GM10847 (cell line): ENCODE data around the gene DGKI.

ENCODE experiments used
- POLR2A ChIP-seq: IDR thresholded peaks from 2 replicates; pipeline ENCODE4 v1.6.1; 2011; ENCODE audit not compliant: insufficient read length; ENCODE audit errors: extremely low read depth

The DGKI gene

DNA sequence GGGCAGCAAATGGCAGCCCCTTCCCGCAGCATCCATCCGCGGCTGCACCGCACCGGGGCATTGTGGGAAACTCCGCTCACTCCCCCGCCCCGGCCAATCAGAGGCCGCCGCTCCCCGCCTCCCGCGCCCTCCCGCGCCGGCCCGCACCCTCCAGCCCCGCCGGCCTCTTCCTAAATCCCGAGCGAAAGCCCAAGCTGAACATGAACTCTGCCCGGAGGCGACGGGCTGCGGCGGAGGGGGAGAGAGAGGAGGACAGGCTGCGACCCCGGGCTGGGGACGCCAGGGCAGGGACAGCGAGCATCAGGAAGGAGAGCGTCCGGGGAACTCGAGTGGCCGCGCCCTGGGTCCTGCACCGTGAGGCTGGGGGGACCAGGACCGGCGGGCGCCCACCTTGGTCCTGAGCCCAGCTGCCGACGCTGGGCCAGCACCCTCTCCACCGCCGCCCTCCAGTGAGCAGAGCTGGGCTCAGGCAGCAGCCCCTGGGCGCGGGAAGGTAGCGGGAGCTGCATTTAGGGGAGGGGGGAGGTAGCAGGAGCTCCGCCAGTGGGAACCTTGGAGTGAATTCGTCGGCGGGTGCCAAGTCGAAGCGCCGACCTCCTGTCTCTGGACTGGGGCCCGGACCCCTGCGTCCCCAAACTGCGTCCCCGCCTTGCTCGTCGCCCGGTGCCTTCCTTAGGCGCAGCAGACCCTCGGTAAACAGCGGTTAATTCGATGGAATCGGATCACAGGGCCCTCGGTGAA lies at the start of gene DGKI:
Gene DGKI, minus strand, starts transcription at position 148 of the 741 bp plus-strand sequence.
- TF ChIP-seq POLR2A, result no peak

DNA sequence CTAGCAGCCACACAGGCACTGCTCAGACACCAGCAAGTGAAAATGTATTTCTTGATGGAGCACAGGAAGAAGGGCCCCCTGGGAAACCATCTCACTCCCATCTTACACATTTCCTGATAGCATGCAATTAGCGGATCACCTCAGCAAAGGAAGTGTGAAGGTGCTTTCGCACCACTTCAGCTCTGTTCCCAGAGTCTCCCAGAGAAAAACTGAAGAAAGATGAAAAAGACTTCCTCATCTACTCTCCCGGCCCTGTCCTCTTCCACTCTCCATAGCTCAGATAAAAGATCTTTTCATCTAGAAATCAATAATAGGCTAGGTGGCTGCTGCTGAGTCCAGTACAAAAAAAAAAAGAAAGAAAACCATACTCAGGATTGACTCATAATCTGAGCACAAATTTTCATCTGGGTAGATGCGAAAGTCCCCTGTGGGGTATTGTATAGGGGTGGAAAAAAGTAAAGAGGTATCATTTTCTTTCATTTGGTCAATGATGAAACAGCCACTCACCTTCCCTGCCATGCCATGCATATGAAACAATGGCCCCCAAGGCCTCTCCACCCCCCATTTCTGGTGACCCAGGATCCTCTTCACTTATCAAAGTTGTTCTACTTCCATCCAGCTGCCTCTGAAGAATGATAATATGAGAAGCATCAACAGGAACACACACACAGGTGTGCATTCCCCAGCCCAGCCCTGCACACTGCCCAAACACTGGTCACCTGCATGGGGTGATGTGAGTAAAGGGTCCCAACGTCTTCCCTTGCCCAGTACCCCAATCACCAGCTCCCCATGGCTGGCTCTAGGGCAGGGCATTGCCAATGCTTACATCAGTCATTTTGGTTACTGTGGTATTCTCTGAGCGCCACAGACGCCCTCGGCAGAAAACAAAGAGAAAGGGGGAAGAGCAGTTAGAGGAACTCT lies 48.8 kb upstream of the DGKI start:
- no peak for TF ChIP-seq POLR2A

DNA sequence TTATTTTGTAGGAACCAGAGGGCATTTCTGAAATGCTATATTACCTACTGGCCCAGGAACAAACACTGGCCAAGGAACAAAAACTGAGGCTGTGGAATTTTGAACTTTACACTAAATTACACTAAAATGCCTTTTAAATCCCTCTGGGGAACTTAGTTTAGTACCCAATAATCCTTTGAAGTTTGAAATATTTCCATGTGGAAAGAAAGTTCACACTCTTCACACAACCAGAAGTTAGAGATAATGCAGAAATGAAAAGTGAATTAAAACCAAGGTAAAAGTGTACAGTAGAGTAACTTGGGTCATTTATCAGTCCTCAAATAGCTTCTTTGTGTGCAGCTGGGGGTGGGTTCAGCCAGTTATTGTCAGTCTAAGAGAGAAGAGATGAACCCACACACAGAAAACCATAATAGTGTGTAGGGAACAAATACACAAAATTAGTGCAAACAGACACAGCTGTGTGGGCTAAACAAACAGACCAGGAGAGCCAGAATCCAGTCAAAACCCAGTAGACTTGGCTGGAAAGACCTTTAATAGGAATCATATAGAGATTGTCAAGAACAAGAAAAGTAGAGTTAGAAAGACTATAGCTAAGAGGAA lies 46.5 kb upstream of the DGKI start:
- TF ChIP-seq POLR2A, result no peak

DNA sequence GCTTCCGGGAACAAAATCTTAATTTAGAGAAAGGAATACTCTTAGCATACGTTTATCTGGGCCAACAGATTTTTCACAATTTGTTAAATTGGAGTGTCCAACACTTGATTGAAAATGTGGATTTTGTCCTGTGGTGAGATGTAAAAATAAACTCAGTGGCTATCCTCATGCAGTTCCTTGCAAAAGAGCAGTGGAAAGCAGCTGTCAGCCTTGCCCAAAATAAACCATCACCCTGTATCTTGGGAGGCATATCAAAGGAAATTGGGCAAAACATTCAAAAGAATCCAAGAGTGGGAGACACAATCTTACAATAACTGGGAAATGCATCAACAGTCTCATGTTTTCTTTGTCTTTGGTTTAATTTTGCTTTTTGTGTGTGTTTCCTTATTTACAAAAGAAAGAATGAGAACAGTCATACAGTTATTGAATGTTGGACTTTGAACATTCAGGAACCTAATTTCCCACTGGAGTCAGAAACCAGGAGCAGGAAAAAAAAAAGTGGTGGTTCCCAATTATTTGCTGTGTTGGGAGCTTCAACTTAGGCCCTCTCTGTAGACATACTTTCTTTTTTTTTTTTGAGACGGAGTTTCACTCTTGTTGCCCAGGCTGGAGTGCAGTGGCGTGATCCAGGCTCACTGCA lies 44.4 kb upstream of the DGKI start:
- no peak for TF ChIP-seq POLR2A

DNA sequence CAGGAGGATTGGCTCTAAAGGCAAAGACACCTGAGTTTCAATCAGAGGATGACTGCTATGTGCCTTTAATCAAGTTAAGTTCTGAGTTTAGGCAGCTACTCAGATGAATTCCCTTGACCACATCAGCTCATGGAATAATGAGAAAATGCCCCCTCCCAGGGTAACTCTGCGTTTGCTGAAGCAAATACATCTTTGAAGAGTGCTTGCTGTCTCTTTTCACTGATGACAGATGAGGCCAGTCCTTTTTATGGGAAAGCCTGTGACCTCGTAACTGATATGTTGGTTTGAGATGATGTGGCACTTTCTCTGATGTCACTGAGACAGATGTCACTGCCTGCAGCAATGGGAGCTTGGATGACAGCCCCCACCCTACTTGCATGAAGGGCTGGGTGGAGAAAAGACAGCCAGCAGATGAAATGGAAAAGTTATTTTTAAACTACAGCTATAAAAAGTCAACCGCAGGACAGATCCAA lies 43.7 kb upstream of the DGKI start:
- TF ChIP-seq POLR2A, result no peak

DNA sequence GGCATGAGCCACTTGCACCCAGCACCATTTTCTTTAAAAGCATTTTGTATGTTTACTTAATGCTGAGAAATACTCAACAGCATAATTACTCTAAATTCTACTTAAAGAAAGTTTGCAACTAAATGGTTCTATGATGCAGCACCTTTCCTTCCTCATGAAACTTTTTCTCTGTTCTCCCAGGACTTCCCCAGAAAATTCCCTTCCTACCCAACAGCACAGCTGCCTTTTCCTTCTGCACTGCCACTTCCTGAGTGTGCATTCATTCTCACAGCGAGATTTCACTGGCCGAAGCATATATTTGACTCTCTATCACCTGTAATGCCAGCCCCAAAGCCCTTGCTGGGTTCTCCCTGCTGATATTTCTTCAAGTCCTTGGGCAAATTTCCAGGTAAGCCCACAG lies 41.5 kb upstream of the DGKI start:
- TF ChIP-seq POLR2A, result no peak

DNA sequence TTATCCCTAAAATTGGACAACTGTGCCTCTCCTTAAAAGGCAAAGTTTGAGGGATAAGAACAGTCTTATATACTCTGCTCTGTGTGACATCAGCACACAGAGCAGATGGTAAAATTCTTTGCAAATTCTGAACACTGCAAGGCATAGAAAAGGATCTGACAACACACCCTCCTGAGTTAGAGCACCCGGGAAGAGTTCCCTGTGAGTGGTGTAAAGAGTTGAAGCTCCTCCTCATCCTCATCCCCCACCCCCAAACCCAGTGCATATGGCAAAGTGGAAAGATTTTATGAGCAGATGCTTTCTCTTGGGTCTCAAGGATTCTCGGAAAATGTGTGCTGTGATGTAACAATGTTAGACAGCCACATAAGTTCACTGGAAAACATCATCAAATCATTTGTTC lies 40.0 kb upstream of the DGKI start:
- no peak for TF ChIP-seq POLR2A

DNA sequence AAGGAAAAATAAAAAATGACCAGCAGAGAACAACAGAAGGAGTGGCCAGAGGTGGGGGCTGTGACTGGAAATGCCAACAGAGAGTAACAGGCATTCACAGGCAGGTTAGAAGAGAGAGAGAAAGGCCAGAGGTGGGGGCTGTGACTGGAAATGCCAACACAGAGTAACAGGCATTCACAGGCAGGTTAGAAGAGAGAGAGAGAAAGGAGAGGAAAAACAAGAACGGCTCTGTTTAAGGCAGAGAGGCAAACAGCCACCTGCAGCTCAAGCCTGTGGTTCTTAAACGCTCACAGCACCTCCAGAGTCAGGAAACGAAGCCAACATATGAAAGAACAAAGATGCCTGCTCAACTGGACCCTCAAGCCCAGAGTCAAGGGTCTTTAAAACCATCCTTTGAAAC lies 39.5 kb upstream of the DGKI start:
- TF ChIP-seq POLR2A, result no peak

DNA sequence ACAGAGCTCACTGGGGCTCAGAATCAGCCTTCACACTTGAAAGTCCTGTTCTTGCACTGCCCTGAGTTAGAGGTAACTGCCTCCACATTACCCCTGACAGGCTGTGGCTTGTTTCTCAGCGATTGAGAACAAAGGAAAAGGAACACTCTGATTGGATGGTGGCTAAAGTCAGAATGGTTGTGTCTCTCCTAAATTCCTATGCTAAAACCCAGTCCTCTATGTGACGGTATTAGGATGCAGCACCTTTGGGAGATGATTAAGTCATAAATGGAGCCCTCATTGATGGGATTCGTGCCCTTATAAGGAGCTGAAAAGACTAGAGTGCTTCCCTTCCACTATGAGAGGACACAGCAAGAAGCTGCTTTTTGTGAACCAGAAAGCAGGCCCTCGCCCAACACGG lies 38.9 kb upstream of the DGKI start:
- TF ChIP-seq POLR2A, result no peak

DNA sequence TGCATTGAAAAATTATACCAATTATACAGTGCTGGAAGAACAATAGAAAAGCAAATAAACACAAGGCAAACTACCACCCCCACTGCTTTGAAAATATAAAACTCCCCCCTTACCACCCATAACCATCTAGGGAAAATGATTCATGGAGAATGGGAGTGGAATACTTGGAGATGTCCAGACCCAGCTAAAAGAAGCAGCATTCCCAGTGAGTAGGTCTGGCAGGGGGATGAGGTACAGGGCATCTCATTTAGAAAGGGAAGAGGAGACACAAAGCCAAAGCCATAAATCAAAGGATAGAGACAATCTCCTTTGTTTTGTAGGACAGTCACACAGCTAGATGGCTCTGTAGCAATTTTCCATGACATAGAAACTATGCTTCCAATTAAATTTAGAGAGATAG lies 36.0 kb upstream of the DGKI start:
- TF ChIP-seq POLR2A, result no peak

DNA sequence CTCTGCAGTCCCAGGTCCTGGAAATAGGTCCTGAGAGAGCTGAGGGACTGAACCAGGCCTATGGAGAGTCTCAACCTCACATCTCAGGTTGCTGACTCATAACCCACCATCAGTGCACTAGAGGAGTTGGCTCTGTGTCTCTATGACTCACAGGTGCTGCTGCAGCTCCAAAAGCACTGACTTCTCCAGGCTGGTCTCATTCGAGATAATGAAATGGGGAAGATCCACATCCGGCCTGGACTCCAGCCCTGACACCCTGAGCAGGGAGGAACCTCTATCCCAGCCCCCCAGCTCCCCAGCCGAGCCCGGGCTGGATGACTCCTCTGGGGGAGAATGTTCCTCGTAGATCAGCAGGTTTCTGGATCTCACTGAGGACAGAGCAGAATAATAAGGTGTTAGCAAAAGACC lies 35.5 kb upstream of the DGKI start:
- TF ChIP-seq POLR2A, result no peak

DNA sequence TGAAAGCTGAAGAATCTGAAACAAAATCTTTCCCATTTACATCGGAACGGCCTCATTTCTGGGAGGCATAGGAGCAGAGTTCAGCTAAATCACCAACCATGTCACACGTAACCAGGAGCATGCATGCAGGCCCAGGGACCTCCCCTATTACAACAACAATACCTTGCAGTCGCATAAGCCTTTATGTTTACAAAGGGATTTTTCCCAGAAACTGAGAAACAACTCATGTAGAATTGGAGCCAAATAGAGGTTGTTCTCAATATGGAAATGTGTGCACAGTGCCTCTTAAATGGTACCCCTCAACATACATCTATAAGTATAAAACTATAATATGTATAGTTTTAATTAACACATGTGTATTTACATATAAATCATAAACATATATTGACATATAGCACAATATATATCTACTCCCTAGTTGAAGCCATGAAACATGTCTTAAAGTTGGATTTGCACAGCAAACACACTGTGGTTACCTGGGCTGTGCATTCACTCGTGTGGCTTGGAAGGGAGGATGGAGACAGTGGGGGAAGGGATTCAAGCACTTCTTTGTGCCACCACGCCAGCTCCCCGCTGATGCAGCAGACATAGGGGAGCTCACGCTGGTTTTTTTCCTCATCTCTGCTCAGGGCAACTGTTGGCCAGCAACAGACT lies 35.0 kb upstream of the DGKI start:
- TF ChIP-seq POLR2A, result no peak

DNA sequence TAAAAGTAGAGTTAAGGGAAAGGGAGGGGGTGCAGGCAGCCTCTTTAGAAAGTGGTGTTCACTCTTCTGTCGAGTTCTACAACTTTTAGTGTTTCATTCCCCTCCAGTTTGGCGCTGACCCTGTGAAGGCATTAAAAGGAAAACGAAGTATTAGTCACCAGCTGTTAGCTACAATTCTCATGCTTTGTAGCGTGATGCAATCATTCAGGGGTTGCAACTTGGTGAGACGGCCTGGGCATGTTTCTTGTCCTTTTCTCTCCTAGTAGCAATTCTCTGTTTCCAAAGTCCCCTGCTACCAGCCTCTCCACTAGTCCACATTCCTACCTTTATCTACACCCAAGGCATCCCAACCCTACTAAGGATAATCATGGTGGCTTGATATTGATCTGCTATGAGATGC lies 33.7 kb upstream of the DGKI start:
- no peak for TF ChIP-seq POLR2A

DNA sequence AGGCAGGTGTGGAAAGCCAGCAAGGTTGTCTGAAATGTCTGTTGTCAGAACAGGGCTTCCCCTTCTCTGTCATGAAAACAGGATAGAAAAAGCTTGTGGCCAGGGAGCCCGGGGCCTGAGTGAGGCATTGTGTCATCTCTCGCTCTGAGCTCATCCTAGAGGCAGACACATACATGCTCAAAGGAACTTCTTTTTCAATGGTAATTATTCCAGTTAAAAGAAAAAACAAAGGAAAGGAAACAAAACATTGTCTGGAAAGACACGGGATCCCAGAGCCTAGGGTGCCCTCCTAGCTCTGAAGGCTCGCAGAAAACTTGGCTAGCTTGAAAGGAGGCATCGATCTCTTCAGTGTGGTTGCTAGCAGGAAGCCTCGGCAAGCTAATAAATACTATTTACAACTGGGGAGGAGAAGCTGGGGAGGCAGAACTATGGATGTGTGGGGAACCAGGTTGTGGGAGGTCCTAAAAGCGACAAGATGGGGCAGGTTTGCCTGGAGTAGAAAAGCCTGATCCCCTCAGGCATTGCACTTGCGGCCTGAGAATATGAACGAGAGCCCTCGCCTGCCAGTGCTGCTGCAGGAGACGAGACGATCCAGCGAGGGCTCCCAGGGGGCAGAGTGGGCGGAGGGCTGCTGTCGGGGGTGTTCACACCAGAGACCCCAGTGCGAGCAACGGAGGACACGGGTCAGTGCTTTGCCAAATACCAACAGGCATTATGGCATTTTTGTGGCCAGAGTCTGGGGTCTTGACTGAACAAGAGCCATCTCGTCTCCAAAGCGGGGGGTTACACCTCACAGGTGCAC lies 32.8 kb upstream of the DGKI start:
- TF ChIP-seq POLR2A, result no peak
